GM13976 (cell line): Measurements from ENCODE around the gene IGF2.

Experiments used
- DNase-seq: peaks from one replicate; pipeline ENCODE4 v3.0.0; 2012; ENCODE audit warnings: low spot score
- in situ Hi-C: fragments of 300-500 bp; cut with MboI; formaldehyde crosslinking; loops from one replicate; pipeline ENCODE4 v1.12.0; 2022; ENCODE audit warnings: low sequenced_read_pairs, mixed read lengths, inconsistent platforms; ENCODE audit not compliant: unreplicated experiment
- TF ChIP-seq, protein P1 (sequence below): IDR thresholded peaks from 2 replicates; pipeline ENCODE4 v1.5.1; 2012; ENCODE audit warnings: borderline replicate concordance, mild to moderate bottlenecking; ENCODE audit not compliant: insufficient read depth; ENCODE audit errors: extremely low read depth, missing control alignments, control extremely low read depth

Gene IGF2

DNA sequence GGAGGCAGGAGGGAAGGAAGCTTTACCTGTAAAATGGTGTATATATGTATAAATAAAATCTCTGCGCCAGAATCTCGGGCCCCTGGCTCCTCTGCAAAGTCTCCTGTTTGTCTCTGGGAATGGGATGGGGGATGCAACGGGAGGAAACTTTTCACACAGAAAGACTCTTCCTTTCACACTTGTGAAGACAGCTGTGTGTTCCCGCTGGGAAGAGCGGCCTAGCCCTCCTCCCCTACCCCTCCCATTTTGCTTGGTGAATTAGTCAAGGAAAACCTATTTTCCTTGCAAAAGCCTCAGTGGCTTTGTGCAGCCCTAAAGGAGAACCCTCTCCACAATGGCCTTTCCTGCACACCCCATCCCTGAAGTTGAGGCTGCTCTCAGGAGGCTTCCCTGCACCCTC lies 9.4 kb upstream of the IGF2 start:
- no peak for DNase-seq
- TF ChIP-seq, protein P1, sequence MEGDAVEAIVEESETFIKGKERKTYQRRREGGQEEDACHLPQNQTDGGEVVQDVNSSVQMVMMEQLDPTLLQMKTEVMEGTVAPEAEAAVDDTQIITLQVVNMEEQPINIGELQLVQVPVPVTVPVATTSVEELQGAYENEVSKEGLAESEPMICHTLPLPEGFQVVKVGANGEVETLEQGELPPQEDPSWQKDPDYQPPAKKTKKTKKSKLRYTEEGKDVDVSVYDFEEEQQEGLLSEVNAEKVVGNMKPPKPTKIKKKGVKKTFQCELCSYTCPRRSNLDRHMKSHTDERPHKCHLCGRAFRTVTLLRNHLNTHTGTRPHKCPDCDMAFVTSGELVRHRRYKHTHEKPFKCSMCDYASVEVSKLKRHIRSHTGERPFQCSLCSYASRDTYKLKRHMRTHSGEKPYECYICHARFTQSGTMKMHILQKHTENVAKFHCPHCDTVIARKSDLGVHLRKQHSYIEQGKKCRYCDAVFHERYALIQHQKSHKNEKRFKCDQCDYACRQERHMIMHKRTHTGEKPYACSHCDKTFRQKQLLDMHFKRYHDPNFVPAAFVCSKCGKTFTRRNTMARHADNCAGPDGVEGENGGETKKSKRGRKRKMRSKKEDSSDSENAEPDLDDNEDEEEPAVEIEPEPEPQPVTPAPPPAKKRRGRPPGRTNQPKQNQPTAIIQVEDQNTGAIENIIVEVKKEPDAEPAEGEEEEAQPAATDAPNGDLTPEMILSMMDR, result no peak
- in situ Hi-C loops, result no loop called here

DNA sequence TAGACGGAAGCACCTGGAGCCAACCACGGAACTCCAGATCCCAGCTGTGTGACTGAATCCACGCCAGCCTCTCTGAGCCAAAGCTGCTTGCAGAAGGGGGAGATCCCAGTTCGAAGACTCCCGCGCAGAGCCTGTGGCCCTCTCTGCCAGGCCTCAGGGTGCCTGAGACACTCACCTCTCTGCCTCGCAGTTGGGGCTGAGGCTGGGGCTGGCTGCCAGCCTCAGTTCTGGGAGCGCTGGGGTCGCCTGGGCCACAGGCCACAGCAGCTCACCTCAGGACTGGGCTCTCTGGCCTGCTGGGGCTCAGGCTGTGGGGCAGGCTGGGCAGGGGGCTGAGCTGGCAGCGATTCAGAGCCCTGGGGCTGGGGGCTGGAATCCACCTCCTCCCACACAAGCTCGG lies 8.2 kb upstream of the IGF2 start:
- in situ Hi-C loops, result no loop called here
- no peak for DNase-seq
- TF ChIP-seq, protein P1, result no peak

DNA sequence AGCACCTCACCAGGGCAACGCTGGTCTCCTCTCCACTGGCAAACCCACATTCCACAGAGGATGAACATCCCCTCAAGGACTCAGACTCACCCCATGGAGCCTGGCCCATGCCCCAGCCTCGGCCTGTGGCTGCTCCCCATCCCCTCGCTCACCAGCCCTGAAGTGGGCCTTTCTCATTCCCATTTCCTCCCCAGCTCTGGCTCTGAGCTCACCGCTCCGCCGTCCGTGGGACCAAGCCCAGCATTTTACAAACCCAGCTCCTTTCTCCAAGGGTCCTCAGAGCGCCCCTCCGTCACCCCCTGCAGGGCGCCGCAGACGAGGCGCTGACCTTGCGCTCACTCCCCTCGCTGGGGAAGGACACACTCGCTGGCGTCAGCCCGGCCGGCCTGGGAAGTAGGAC lies 6.9 kb upstream of the IGF2 start:
- in situ Hi-C loops, result no loop called here
- DNase-seq, result no peak
- TF ChIP-seq, protein P1, result no peak

DNA sequence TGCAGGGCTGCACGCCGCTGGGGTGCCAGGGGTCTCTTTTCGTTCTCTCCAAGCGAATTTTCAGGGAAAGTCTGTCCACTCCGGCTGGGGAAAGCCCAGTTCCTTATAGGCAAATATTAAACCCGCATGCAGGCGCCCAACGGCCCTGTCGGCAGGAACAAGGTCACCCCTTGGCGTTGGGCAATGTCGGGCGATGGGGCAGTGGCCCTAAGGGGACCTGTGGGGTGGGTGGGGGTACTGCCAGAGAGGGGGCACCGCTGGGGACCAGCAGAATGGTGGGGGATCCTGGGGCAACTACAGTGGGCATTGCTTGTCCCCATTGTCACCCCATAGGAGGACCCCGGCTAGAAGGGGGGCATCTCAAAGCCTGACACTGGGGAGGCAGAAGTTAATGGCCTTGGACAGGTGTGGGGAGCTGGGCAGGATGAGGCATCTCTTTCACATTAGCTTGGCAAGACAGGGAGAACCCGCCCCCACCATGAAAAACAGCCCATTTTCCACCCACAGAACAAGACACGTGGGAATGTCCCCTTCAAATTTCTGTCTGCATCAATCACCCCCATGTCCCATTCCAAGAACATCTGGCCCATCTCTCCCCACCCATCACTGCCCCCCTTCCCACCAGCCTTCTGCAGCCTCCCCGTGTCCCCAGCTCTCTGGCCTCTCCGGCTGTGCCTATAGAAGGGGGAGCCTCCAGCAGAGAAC lies 5.5 kb upstream of the IGF2 start:
- in situ Hi-C loops, result no loop called here
- TF ChIP-seq, protein P1, result no peak
- DNase-seq, result no peak

DNA sequence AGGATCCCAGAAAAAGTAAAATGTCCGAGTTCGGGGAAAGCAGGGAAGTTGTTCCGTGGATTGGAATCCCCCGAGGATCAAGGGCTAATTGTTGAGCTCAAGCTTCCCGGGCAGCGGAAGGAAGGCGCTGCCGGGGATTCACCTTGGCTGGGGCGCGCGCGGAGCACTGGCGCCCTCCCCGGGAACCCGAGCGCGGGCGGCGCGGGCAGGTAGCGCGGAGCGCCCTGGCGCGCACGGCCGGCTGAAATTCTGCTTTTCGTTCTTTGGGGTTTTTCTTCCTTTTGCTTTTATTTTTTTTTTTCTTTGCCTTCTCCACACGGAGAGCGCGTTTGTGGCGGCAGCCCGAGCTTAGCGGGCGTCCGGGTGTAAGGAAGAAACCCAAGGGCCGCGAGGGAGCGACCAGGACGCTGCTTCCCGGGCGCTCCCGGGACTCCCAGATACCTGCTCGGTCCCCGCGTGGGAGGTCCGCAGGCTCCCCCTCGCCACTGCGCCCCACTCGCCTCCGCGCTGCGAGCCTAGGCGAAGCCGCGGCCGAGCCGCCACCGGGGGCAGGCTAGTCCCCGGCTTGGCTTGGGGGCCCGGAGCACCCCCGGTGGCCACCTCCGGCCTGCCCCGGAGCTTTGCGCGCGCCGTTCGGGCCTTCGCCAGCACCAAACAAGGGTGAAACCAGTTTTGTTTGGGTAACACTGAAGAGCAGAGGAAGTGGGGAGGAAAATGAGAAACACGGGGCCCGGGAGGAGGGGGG lies 4.8 kb upstream of the IGF2 start:
- DNase-seq, result no peak
- TF ChIP-seq, protein P1, result no peak
- in situ Hi-C loops, result no loop called here

DNA sequence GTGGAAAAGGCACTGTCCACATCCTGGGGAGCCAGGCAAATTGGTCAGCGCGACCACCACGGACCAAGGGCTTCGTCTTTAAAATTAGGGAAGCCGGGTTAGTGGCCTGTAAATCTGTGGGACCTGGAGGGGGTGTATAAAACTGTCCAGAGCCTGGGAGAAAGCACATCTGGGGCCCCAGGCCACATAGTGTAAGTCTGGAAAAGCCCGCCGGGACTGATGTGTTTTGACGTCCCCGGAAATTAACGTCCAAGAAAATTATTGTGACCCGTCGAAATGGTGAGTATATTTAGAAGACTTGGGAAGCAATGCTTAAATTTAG lies 4.2 kb upstream of the IGF2 start:
- TF ChIP-seq, protein P1, result no peak
- in situ Hi-C loops, result no loop called here
- no peak for DNase-seq
